IMR-90 (cell line): ENCODE results near the gene IKBKE. TPM values are rescaled to one million over a fixed set of nuclear protein-coding genes. Genes with fewer than 3 reads are reported as not detected.
A peak's percentile ranks its signal among the peaks of the same experiment; 100 is the strongest.

Source experiments
- ATAC-seq: fragments of 200-7000 bp; cut with Tn5 transposase; 2 replicates; pipeline ENCODE4 v1.9.1; 2020; ENCODE audit warnings: low read depth, mild to moderate bottlenecking, moderate library complexity
- BruUV-seq: library from RNA; stranded (reverse); fragments of 400-500 nt; replicated peaks from 2 replicates; lab custom pipeline; 2021; lab: Mats Ljungman, UMichigan
- CTCF ChIA-PET: fragments of 300-600 bp; formaldehyde crosslinking; extraction: SDS; loops from one replicate; lab custom pipeline; 2021; ENCODE audit warnings: antibody characterized with exemption; lab: Yijun Ruan, JAX
- POLR2A ChIA-PET: fragments of 300-600 bp; sonication (Branson Sonifier 250); formaldehyde crosslinking; loops from one replicate; lab custom pipeline; 2022; ENCODE audit warnings: antibody characterized with exemption; ENCODE audit not compliant: unreplicated experiment; lab: Charles Lee
- DNase-seq: peaks from one replicate; pipeline ENCODE4 v3.0.0; 2013
- H2AFZ ChIP-seq: replicated peaks from 2 replicates; pipeline ENCODE3; 2013; ENCODE audit warnings: low read length, mild to moderate bottlenecking; ENCODE audit not compliant: poor library complexity
- H2AK5ac ChIP-seq: 2 replicates; pipeline ENCODE4 v1.6.1; 2013; ENCODE audit warnings: low read depth, low read length, inconsistent platforms
- H2AK9ac ChIP-seq: replicated peaks from 2 replicates; pipeline ENCODE3; 2013; ENCODE audit warnings: mild to moderate bottlenecking, low read depth, low read length, moderate library complexity; ENCODE audit not compliant: poor library complexity
- H2BK120ac ChIP-seq: 2 replicates; pipeline ENCODE4 v1.6.1; 2013; ENCODE audit warnings: low read depth, low read length, inconsistent platforms
- H2BK15ac ChIP-seq: 3 replicates; pipeline ENCODE4 v1.6.1; 2013; ENCODE audit warnings: low read depth, low read length, inconsistent platforms
- H2BK20ac ChIP-seq: 2 replicates; pipeline ENCODE4 v1.6.1; 2013; ENCODE audit warnings: low read depth, mild to moderate bottlenecking, inconsistent platforms, low read length, moderate library complexity
- H2BK5ac ChIP-seq: 2 replicates; pipeline ENCODE4 v1.6.1; 2013; ENCODE audit warnings: mild to moderate bottlenecking, low read depth, low read length, inconsistent platforms; ENCODE audit not compliant: poor library complexity, severe bottlenecking
- H3K14ac ChIP-seq: replicated peaks from 2 replicates; pipeline ENCODE4 v1.6.1; 2013; ENCODE audit warnings: low read depth, low read length, inconsistent platforms
- H3K18ac ChIP-seq: 2 replicates; pipeline ENCODE4 v1.6.1; 2013; ENCODE audit warnings: low read depth, low read length, control low read depth
- H3K23ac ChIP-seq: 2 replicates; pipeline ENCODE4 v1.6.1; 2013; ENCODE audit warnings: low read depth, low read length, inconsistent platforms
- H3K27ac ChIP-seq: 2 replicates; pipeline ENCODE4 v1.5.1; 2013; ENCODE audit warnings: mild to moderate bottlenecking, control low read depth, low read length; ENCODE audit not compliant: insufficient read depth
- H3K27me3 ChIP-seq: 2 replicates; pipeline ENCODE4 v1.6.1; 2013; ENCODE audit warnings: low read length; ENCODE audit not compliant: control insufficient read depth, insufficient read depth
- H3K36me3 ChIP-seq: 2 replicates; pipeline ENCODE4 v1.6.1; 2013; ENCODE audit warnings: low read length, mixed read lengths; ENCODE audit not compliant: control insufficient read depth, insufficient read depth
- H3K4ac ChIP-seq: 2 replicates; pipeline ENCODE4 v1.6.1; 2013; ENCODE audit warnings: low read depth, low read length, inconsistent platforms
- H3K4me1 ChIP-seq: 2 replicates; pipeline ENCODE4 v1.6.1; 2013; ENCODE audit warnings: low read length, mixed read lengths; ENCODE audit not compliant: control insufficient read depth, insufficient read depth
- H3K4me2 ChIP-seq: 2 replicates; pipeline ENCODE4 v1.6.1; 2013; ENCODE audit warnings: low read depth, mild to moderate bottlenecking, control low read depth, low read length, moderate library complexity
- H3K4me3 ChIP-seq: 2 replicates; pipeline ENCODE4 v1.5.1; 2013; ENCODE audit warnings: low read depth, mild to moderate bottlenecking, control low read depth, low read length, moderate library complexity; ENCODE audit not compliant: insufficient read depth
- H3K56ac ChIP-seq: 2 replicates; pipeline ENCODE4 v1.6.1; 2013; ENCODE audit warnings: low read length, inconsistent platforms; ENCODE audit not compliant: insufficient read depth; ENCODE audit errors: extremely low read depth
- H3K79me1 ChIP-seq, 2 experiments: 2 replicates each; pipeline ENCODE4 v1.6.1; 2013; ENCODE audit warnings: low read length in 2 of 2, inconsistent platforms in 1 of 2, low read depth in 1 of 2
- H3K9ac ChIP-seq: 2 replicates; pipeline ENCODE4 v1.6.1; 2013; ENCODE audit warnings: low read depth, low read length, control low read depth
- H3K9me1 ChIP-seq: 2 replicates; pipeline ENCODE4 v1.6.1; 2013; ENCODE audit warnings: low read length, inconsistent platforms; ENCODE audit not compliant: insufficient read depth
- H3K9me3 ChIP-seq: 2 replicates; pipeline ENCODE4 v1.6.1; 2013; ENCODE audit warnings: low read length; ENCODE audit not compliant: control insufficient read depth, insufficient read depth
- H4K20me1 ChIP-seq: 2 replicates; pipeline ENCODE4 v1.6.1; 2013; ENCODE audit warnings: low read length, inconsistent platforms; ENCODE audit not compliant: insufficient read depth
- H4K5ac ChIP-seq: 2 replicates; pipeline ENCODE4 v1.6.1; 2013; ENCODE audit warnings: mild to moderate bottlenecking, low read depth, low read length, control low read depth
- H4K8ac ChIP-seq, 2 experiments: 2 replicates each; pipeline ENCODE4 v1.6.1; 2013; ENCODE audit warnings: low read depth in 2 of 2, low read length in 2 of 2, control low read depth in 1 of 2, inconsistent platforms in 1 of 2
- H4K91ac ChIP-seq: 2 replicates; pipeline ENCODE4 v1.6.1; 2013; ENCODE audit warnings: low read depth, low read length, inconsistent platforms; ENCODE audit not compliant: insufficient read depth
- BHLHE40 ChIP-seq: fragments of 150-350 bp; IDR thresholded peaks from 2 replicates; pipeline ENCODE4 v1.6.1; 2016; ENCODE audit warnings: mild to moderate bottlenecking, low read depth, low read length
- CEBPB ChIP-seq: IDR thresholded peaks from 2 replicates; pipeline ENCODE4 v1.6.1; 2012; ENCODE audit warnings: low read depth, low read length, improper control_type of control experiment
- CHD1 ChIP-seq: IDR thresholded peaks from 2 replicates; pipeline ENCODE4 v1.6.1; 2012; ENCODE audit warnings: low read depth, low read length, improper control_type of control experiment
- FOS ChIP-seq: fragments of 150-350 bp; IDR thresholded peaks from 2 replicates; pipeline ENCODE4 v1.6.1; 2016; ENCODE audit warnings: low read depth, low read length
- MAFK ChIP-seq: IDR thresholded peaks from 2 replicates; pipeline ENCODE4 v1.6.1; 2012; ENCODE audit warnings: low read depth, low read length, improper control_type of control experiment
- MAZ ChIP-seq: IDR thresholded peaks from 2 replicates; pipeline ENCODE4 v1.6.1; 2012; ENCODE audit warnings: low read depth, mild to moderate bottlenecking, low read length, improper control_type of control experiment, moderate library complexity, borderline replicate concordance
- MXI1 ChIP-seq: IDR thresholded peaks from 2 replicates; pipeline ENCODE4 v1.6.1; 2012; ENCODE audit warnings: low read depth, mild to moderate bottlenecking, low read length, moderate library complexity, borderline replicate concordance
- NFE2L2 ChIP-seq: fragments of 150-350 bp; IDR thresholded peaks from 2 replicates; pipeline ENCODE4 v1.6.1; 2016; ENCODE audit warnings: low read depth, mild to moderate bottlenecking, low read length
- POLR2A ChIP-seq: IDR thresholded peaks from 2 replicates; pipeline ENCODE4 v1.6.1; 2012; ENCODE audit warnings: mild to moderate bottlenecking, low read depth, low read length
- RAD21 ChIP-seq: IDR thresholded peaks from 2 replicates; pipeline ENCODE4 v1.6.1; 2012; ENCODE audit warnings: low read length, improper control_type of control experiment
- RCOR1 ChIP-seq: IDR thresholded peaks from 2 replicates; pipeline ENCODE4 v1.6.1; 2012; ENCODE audit warnings: mild to moderate bottlenecking, low read length, improper control_type of control experiment; ENCODE audit not compliant: insufficient replicate concordance
- RFX5 ChIP-seq: IDR thresholded peaks from 2 replicates; pipeline ENCODE4 v1.8.0; 2012; ENCODE audit warnings: low read depth, mild to moderate bottlenecking, low read length, moderate library complexity
- SMC3 ChIP-seq: fragments of 150-350 bp; IDR thresholded peaks from 2 replicates; pipeline ENCODE4 v1.6.1; 2016; ENCODE audit warnings: low read depth, mild to moderate bottlenecking, antibody characterized with exemption, low read length, moderate library complexity
- WGBS, 2 experiments: methylation state at CpG; one replicate each; pipeline versions ENCODE4 v1.1.5 to v1.1.7; 2013; ENCODE audit warnings: missing lambda C conversion rate in 2 of 2; ENCODE audit not compliant: insufficient read length in 1 of 2; ENCODE audit errors: extremely low coverage in 2 of 2; 5-methylcytosine and 5-hydroxymethylcytosine counted together
- dilution Hi-C: fragments of 300-500 bp; cut with HindIII; formaldehyde crosslinking; loops from one replicate; pipeline ENCODE4 v1.14.3; 2018; ENCODE audit warnings: low sequenced_read_pairs; ENCODE audit not compliant: unreplicated experiment
- in situ Hi-C: fragments of 300-500 bp; cut with MboI; formaldehyde crosslinking; loops from 3 replicates; pipeline ENCODE4 v1.14.3; 2019; ENCODE audit warnings: low sequenced_read_pairs, inconsistent platforms, mixed read lengths
- intact Hi-C: fragments of 100-400 bp; cut with micrococcal nuclease; formaldehyde crosslinking; loops from 2 replicates; pipeline ENCODE4 v1.10.0; 2022
- polyA plus RNA-seq, 3 experiments: library from polyadenylated mRNA; depleted of rRNA; stranded (reverse); fragments of >200 nt; gene quantifications; 2 replicates each; pipeline ENCODE4 v1.2.3, GENCODE V29; 2012; ENCODE audit warnings: low replicate concordance in 1 of 3
- total RNA-seq: library from RNA; depleted of rRNA; stranded (reverse); fragments of >200 nt; gene quantifications from 2 replicates; pipeline ENCODE4 v1.2.3, GENCODE V29; 2012
- TF ChIP-seq, protein P1 (sequence below): fragments of 150-350 bp; IDR thresholded peaks from 2 replicates; pipeline ENCODE4 v1.6.1; 2016; ENCODE audit warnings: low read depth, mild to moderate bottlenecking, low read length, moderate library complexity, borderline replicate concordance
- TF ChIP-seq, protein P2 (sequence below): conservative IDR thresholded peaks from 2 replicates; pipeline ENCODE4 v1.5.1; 2012; ENCODE audit warnings: mild to moderate bottlenecking, low read depth, low read length, improper control_type of control experiment
- TF ChIP-seq, protein P3 (sequence below): fragments of 150-350 bp; IDR thresholded peaks from 2 replicates; pipeline ENCODE4 v1.6.1; 2017; ENCODE audit warnings: mild to moderate bottlenecking, antibody characterized with exemption, low read length, low read depth

Gene IKBKE
- total and polyA plus RNA-seq, 2 of the 4 experiments (the other 2 are of a cell fraction), result 20.3 to 24.0 TPM

DNA sequence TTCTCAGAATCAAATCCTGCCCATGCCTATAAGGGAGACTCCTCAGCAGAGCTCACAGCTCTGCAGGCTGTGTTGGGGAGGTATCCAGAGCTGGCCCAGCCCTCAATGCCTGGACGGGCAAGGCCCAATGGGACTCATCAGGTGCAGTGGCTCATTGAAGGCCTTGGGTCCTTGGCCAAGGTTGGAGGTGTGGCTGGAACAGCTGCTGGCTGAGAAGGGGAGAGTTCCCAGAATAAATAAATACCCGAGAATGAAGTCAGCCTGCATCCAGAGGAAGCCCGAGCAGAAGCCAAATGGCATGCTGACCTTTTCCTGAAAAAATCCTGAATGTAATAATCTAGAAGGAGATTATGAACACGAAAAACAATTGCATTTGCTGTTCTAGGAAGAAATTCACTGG is 25.2 kb upstream of the IKBKE start:
- 83% methylated on average over 1 of the region's 4 CpGs; no CpG with 5 or more reads in 1 of the 2 experiments for WGBS, 2 experiments
- Histone ChIP-seq H3K9ac (no peak overlapping the region), H3K79me1 (peaks cover 0 to 10% of the 10 kb centered on the region in 2 experiments; a peak in 2 of 4 replicates), H3K9me1 (peaks cover 16% of the 10 kb centered on the region), H3K9me3 (no peaks in the 10 kb centered on the region), H2BK5ac (no peak overlapping the region), H4K8ac (no peak overlapping the region), H2AK9ac (no peak overlapping the region), H2BK15ac (no peak overlapping the region), H3K56ac (no peak overlapping the region), H3K14ac (no peak overlapping the region), H3K4me3 (no peak overlapping the region), H4K5ac (no peak overlapping the region), H3K27me3 (no peaks in the 10 kb centered on the region), H4K20me1 (peaks cover 9% of the 10 kb centered on the region; the same call in 1 of the 2 replicates), H3K4me2 (no peak overlapping the region), H2BK20ac (no peak overlapping the region), H3K36me3 (peaks cover 44% of the 10 kb centered on the region), H3K18ac (no peak overlapping the region), H2AK5ac (no peak overlapping the region), H3K23ac (no peak overlapping the region), H3K4me1 (peaks cover 5% of the 10 kb centered on the region), H2BK120ac (no peak overlapping the region), H3K27ac (no peak overlapping the region), H4K91ac (no peak overlapping the region), H3K4ac (no peak overlapping the region), H2AFZ (no peak overlapping the region)
- in situ Hi-C loops (no loop called here), intact Hi-C loops (no loop called here), dilution Hi-C loops (no loop called here)
- peak; percentile 77 for ATAC-seq
- peak; percentile 71 for DNase-seq
- TF ChIP-seq, protein P1, sequence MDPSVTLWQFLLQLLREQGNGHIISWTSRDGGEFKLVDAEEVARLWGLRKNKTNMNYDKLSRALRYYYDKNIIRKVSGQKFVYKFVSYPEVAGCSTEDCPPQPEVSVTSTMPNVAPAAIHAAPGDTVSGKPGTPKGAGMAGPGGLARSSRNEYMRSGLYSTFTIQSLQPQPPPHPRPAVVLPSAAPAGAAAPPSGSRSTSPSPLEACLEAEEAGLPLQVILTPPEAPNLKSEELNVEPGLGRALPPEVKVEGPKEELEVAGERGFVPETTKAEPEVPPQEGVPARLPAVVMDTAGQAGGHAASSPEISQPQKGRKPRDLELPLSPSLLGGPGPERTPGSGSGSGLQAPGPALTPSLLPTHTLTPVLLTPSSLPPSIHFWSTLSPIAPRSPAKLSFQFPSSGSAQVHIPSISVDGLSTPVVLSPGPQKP, result no peak
- no peak for TF ChIP-seq POLR2A
- no peak; the same call in 1 of the 2 replicates for TF ChIP-seq SMC3
- no peak for TF ChIP-seq RFX5
- no peak for TF ChIP-seq MAZ
- TF ChIP-seq MXI1, result no peak
- TF ChIP-seq, protein P2, sequence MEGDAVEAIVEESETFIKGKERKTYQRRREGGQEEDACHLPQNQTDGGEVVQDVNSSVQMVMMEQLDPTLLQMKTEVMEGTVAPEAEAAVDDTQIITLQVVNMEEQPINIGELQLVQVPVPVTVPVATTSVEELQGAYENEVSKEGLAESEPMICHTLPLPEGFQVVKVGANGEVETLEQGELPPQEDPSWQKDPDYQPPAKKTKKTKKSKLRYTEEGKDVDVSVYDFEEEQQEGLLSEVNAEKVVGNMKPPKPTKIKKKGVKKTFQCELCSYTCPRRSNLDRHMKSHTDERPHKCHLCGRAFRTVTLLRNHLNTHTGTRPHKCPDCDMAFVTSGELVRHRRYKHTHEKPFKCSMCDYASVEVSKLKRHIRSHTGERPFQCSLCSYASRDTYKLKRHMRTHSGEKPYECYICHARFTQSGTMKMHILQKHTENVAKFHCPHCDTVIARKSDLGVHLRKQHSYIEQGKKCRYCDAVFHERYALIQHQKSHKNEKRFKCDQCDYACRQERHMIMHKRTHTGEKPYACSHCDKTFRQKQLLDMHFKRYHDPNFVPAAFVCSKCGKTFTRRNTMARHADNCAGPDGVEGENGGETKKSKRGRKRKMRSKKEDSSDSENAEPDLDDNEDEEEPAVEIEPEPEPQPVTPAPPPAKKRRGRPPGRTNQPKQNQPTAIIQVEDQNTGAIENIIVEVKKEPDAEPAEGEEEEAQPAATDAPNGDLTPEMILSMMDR, result no peak
- no peak for TF ChIP-seq RAD21
- TF ChIP-seq, protein P3, sequence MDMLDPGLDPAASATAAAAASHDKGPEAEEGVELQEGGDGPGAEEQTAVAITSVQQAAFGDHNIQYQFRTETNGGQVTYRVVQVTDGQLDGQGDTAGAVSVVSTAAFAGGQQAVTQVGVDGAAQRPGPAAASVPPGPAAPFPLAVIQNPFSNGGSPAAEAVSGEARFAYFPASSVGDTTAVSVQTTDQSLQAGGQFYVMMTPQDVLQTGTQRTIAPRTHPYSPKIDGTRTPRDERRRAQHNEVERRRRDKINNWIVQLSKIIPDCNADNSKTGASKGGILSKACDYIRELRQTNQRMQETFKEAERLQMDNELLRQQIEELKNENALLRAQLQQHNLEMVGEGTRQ, result no peak
- no peak for TF ChIP-seq RCOR1
- no peak for TF ChIP-seq FOS
- no peak for TF ChIP-seq CEBPB
- TF ChIP-seq NFE2L2, result no peak
- TF ChIP-seq CHD1, result no peak
- no peak for TF ChIP-seq MAFK
- TF ChIP-seq BHLHE40, result no peak
- BruUV-seq, result no TSS peak
- ChIA-PET CTCF (interaction anchor here (0.6 to 0.8 kb wide), 2 partner anchors 35 to 186 kb away, joined by 4 to 5 read pairs; no protein-coding TSS in a partner anchor), POLR2A (no interaction called here)
